CD4-positive, alpha-beta T cell treated with Interleukin-2 at 100 ng/mL for 4 hours (primary cell): Measurements from ENCODE around the gene CAPG.

Experiments
- DNase-seq: peaks from one replicate; pipeline ENCODE4 v3.0.0-alpha.2; 2020; ENCODE audit warnings: low spot score

CAPG gene

GRCh38 chr2:85438201-85439024 is 28.2 kb upstream of the CAPG start:
- DNase-seq: no peak

GRCh38 chr2:85437488-85438200 is 27.5 kb upstream of the CAPG start:
- DNase-seq: peak; percentile 72

DNA sequence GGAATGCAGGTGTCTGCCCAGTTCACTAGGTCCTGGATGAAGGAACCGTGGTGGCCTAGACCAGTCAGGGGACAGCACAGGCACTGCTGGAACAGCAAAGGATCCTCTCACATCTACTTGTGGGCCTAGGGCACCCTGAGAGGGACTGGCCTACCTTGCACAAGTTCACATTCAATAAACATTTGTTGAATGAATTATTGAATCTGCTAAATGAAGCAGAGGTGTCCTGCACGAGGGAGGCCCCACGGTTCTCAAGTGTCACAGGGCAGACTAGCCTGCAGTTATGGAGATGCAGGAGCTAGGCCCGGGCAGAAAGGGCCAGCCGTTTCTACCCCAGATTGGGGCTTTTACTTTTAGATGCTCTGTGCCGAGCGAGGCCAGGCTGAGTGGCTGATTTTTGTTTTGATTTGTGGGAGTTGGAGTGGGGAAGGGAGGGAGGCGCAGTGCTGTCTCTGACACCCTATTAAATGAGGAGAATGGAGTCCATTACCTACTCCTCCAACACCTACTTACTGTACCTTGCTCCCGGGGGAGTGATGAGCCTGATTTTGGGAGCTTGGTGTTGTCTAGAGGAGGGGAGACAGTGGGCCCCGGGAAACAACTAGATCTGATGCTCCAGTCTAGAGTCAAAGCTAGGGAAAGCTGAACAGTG is 26.8 kb upstream of the CAPG start:
- no peak for DNase-seq

- no peak for DNase-seq
Measured at GRCh38 chr2:85435981-85436835, 26.0 kb upstream of the CAPG start.

- no peak for DNase-seq
Measured at GRCh38 chr2:85435220-85435958, 25.2 kb upstream of the CAPG start.

- no peak for DNase-seq
Measured at GRCh38 chr2:85434696-85435095, 24.5 kb upstream of the CAPG start.

DNA sequence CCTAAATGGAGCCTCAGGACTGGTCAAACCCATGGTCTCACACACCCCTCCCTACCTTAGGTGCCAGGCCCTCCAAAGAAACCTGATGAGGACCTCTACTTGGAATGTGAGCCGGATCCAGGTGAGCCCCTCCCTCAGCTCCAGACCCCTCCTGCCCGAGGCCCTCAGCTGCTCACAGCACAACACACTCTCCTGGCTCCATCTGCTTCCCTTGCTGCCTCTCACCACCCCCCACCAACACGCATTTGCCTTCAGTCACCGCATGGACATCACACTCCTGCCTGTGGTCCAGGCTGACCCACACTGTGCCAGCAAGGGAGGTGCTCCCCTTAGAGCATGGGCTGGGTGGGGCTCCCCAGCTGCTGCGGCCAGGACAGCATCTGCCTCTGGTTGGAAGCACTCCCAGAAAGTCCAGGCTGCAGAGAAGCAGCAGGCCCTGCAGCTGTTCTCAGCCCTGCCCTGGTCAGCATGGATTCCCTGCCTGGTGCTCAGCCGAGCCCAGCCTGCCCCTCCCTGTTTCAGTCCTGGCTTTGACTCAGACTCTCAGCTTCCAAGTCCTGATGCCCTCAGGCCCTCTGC is 23.4 kb upstream of the CAPG start:
- DNase-seq: no peak

DNA sequence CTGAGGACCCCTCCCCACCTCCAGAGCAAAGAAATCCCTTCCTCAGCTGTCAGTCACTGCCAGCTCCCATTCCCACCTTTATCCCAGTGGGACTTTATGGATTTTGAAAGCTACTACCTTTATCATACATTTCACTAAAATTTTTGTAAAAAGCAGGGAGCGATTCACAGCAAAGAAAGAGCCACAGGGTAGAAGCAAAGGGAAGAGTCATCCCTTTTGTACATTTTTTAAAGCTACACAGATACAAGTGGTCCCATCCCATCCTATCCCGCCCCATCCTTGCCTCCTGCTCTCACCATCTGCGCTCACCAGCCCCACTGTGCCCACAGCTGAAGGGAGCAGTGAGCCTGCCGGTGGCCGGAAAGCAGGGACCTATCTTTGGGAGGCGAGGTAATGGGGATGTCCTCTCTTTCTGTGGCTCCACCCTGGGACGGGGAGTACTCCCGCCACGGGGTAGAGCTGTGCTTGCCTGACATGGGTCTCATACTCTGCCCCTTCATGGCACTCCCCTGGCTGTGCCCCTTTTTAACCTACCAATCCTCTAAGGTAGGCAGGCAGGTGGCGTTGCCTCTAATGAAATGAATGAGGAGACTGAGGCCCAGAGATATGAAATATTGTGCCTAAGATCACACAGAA is 21.5 kb upstream of the CAPG start:
- DNase-seq: no peak

- DNase-seq: no peak
Measured at GRCh38 chr2:85430752-85431569, 20.8 kb upstream of the CAPG start.

DNA sequence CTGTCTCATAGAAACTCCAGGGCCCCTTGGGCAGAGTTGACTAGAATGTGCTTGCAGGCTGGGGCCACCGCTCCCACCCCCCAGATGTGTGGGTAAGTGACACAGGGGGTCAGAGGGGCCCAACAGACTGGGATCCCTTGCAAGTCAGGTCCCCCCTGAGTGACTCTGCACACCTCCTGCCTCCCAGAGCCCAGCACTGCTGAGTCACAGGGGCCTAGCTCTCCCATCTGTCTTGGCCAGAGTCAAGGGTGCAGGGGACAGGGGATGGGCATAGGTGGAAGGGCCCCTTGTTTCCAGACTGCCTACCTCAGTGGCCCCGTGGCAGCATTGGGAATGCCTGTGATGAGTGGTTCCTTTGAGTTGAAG is 19.7 kb upstream of the CAPG start:
- DNase-seq: no peak

DNA sequence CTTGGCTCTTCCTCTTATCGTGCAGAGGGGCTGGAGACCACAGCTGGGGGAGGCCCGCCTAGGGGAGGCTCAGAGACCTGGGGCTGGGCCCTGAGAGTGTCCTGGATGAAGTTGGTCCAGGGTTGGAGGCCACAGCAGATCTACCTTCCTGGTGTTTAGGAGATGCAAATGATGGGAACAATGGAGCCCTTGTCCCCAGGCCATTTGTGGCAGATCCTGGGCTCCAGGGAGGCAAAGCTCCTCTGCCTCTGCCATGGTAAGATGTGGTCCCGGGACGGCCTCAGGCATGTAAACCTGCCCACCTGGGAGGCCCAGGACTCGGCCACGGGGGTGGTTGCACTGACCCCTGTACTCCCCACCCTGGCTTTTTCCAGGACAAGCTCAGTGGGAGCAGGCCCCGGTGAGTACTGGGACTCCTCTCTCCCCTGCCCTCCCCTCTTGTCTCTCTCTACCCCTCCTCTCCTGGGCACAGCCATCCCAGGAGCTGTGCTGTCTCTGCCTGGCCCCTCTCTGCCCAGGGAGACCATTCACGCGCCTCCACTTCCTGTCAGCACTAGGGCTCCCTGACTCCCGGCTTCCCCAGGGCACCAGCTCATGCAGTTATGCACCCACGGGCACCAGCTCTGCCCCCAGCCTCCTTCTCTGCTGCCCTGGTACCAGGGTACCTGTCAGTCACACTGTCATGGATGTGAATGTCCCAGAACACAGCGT is 19.2 kb upstream of the CAPG start:
- no peak for DNase-seq

GRCh38 chr2:85428343-85428881 is 18.2 kb upstream of the CAPG start:
- no peak for DNase-seq

DNA sequence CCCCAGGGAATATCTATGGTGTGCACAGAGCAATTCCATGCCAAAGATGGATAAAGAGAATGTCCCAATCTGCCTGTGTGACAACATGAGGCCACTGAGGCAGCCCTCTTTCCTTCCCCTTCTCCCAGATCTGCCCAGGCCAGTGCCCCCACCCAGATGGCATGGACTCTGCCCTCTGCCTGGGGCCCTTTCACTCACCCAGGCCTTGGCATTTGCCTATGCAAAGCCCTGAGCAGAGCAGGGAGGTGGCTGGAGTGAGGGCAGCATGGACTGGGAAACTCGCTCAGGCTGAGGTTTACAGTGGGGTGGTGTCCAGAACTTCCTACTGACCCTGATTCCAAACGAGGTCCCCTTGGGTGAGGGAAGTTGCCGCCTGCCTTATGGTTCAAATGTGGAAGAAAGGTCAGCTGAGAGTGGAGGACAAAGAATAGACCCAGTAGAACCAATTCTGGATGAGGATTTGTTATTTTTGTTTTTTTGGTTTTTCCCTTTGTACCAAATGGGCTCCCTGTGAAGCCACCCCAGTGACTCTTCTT is 17.2 kb upstream of the CAPG start:
- no peak for DNase-seq

DNA sequence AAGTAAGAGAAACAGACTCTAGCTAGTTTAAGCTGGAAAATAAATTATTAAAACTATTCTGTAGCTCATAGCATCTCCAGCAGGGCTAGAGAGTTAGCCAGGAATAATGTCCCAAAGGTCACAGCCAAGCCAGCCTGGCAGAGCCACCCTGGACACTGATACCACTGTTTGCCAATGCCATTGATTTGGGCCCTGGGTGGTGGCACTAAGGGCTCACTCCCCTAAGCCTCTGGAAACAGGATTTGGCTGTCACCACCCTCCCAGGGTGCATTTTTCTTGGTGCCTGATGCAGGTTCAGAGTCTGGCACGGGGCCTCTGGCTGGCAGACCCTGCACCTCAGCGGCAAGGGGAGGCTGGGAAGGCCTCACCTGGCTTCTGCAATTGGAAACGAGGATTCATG is 15.4 kb upstream of the CAPG start:
- DNase-seq: no peak

DNA sequence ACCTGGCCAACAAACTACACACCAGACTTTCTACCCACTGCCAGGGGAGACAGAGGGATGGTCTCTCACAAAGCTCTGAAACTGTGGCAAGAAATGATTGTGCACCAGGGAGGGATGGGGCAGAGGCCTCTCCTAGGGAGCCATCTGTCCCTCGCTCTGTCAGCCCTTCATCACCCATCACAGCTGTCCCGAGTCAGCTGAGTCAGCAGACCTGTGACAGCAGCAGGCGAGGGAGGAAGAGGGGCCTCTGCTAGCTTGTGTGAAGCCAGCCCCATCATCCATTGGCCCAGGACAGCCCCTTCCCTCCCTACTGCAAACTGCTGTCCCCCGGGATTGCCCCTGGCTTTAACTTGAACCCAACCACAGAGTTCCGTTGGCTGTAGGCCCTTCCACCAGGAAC is 13.4 kb upstream of the CAPG start:
- no peak for DNase-seq

GRCh38 chr2:85422072-85422457 is 11.9 kb upstream of the CAPG start:
- no peak for DNase-seq

DNA sequence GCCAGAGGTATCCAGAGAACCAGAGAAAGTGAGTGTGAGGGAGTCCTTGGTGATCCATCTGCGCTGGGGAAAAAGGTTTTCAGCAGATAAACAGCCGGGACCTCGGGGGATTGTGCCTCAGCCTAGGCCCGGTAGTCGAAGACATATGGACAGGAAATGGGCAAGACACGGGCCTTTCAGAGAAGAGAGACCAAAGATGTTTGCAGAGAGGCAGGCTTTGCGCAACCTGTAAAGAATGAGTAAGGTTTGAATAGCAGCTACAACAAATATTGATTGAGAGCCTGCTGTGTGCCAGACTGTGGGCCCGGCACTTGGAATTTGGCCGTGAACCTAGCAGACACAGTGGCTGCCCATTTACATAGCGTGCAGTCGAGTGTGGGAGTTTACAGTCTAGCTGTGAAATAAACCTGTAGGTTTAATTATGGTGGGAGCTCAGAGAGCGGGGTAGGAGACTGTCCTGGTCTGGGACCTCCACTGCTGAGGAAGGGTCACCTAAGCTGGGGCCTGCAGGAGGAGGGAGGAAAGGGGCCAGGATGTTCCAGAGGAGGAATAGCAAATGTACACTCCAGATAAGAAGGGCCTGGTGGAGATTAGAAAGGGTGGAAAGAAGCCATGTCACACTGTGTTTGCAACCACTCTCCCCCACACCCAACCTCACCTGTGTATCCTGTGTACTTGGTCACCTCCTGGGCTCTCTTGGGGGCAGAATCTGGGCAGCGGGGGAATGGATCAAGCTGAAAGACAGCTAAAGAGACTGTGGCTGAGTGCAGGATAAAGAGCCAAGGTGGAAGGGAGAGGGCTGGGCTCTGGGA is 11.3 kb upstream of the CAPG start:
- DNase-seq: no peak
